ENCODE measurements around the gene UQCRC1. TPM values are rescaled to one million over a fixed set of nuclear protein-coding genes. Genes with fewer than 3 reads are reported as not detected.

The UQCRC1 gene
- total RNA-seq, 5 donors from 2014 or later (not counting 1 experiment from before 2014, with no cell fraction given), result 93.0 to 109 (median 98.4) TPM

GRCh38 chr3:48629894-48630293 is 20.4 kb upstream of the UQCRC1 start:
- H3K27ac Mint-ChIP-seq, result no peak overlapping the region
- Histone ChIP-seq H3K27me3 (replicated peaks in 1 of 2; ENCODE audit: control insufficient read depth in 2 of 2, extremely low read depth in 1 of 2, insufficient read depth in 2 of 2, low read length in 1 of 2) (peaks cover 0 to 3% of the 10 kb centered on the region in 2 experiments), H3K36me3 (ENCODE audit: control insufficient read depth in 2 of 2, extremely low read depth in 1 of 2, insufficient read depth in 1 of 2, low read length in 1 of 2) (peaks cover 18 to 31% of the 10 kb centered on the region in 2 donors), H3K27ac (ENCODE audit: low read length) (no peak overlapping the region), H3K4me1 (ENCODE audit: control insufficient read depth in 1 of 2, extremely low read depth in 1 of 2, insufficient read depth in 2 of 2, low read length in 2 of 2) (peaks cover 4 to 18% of the 10 kb centered on the region in 2 experiments), H3K4me3 (ENCODE audit: control insufficient read depth in 1 of 2, extremely low read depth in 1 of 2, low read length in 1 of 2) (no peak overlapping the region), H3K9me3 (no peaks in the 10 kb centered on the region)
- no peaks in the 10 kb centered on the region for H3K9me3 Mint-ChIP-seq
- 97% methylated on average over 10 of the region's 12 CpGs for WGBS (ENCODE audit: insufficient coverage)
- no peaks in the 10 kb centered on the region for H3K27me3 Mint-ChIP-seq
- H3K4me3 Mint-ChIP-seq, result no peak overlapping the region
- DNase-seq, result no peak
- ChIA-PET CTCF (interaction anchor here in 1 of 2 donors (0.6 kb wide), 1 partner anchor 8 kb away, joined by 4 read pairs; no protein-coding TSS in a partner anchor), POLR2A (no interaction called here)
- peaks cover 36% of the 10 kb centered on the region for H3K36me3 Mint-ChIP-seq
- peaks cover 12 to 17% (median 16%) of the 10 kb centered on the region in 3 donors for H3K4me1 Mint-ChIP-seq
- ATAC-seq (replicated peaks in 1 of 4), result no peak

GRCh38 chr3:48628277-48629017 is 19.0 kb upstream of the UQCRC1 start:
- H3K27ac Mint-ChIP-seq, result no peak overlapping the region
- peaks cover 18 to 31% of the 10 kb centered on the region in 2 donors for H3K36me3 ChIP-seq (ENCODE audit: control insufficient read depth in 2 of 2, extremely low read depth in 1 of 2, insufficient read depth in 1 of 2, low read length in 1 of 2)
- WGBS (ENCODE audit: insufficient coverage), result 96% methylated on average over 7 of the region's 13 CpGs
- H3K4me1 ChIP-seq (ENCODE audit: control insufficient read depth in 1 of 2, extremely low read depth in 1 of 2, insufficient read depth in 2 of 2, low read length in 2 of 2), result peaks cover 0 to 10% of the 10 kb centered on the region in 2 experiments
- no peak overlapping the region for H3K4me3 ChIP-seq (ENCODE audit: control insufficient read depth in 1 of 2, extremely low read depth in 1 of 2, low read length in 1 of 2)
- ChIA-PET CTCF (no interaction called here), POLR2A (no interaction called here)
- H3K9me3 ChIP-seq, result no peaks in the 10 kb centered on the region
- DNase-seq, result no peak
- H3K4me3 Mint-ChIP-seq, result no peak overlapping the region
- no peaks in the 10 kb centered on the region for H3K27me3 ChIP-seq (replicated peaks in 1 of 2; ENCODE audit: control insufficient read depth in 2 of 2, extremely low read depth in 1 of 2, insufficient read depth in 2 of 2, low read length in 1 of 2)
- no peaks in the 10 kb centered on the region for H3K9me3 Mint-ChIP-seq
- H3K27me3 Mint-ChIP-seq, result no peaks in the 10 kb centered on the region
- H3K27ac ChIP-seq (ENCODE audit: low read length), result no peak overlapping the region
- ATAC-seq (replicated peaks in 1 of 4), result no peak
- peaks cover 36% of the 10 kb centered on the region for H3K36me3 Mint-ChIP-seq
- peaks cover 15 to 17% (median 16%) of the 10 kb centered on the region in 3 donors for H3K4me1 Mint-ChIP-seq

GRCh38 chr3:48625600-48625999 is 16.2 kb upstream of the UQCRC1 start:
- Mint-ChIP-seq H3K36me3 (peaks cover 33% of the 10 kb centered on the region), H3K27ac (no peak overlapping the region), H3K4me1 (peaks cover 11 to 16% (median 14%) of the 10 kb centered on the region in 3 donors), H3K27me3 (no peaks in the 10 kb centered on the region), H3K4me3 (no peak overlapping the region), H3K9me3 (no peaks in the 10 kb centered on the region)
- Histone ChIP-seq H3K36me3 (ENCODE audit: control insufficient read depth in 2 of 2, extremely low read depth in 1 of 2, insufficient read depth in 1 of 2, low read length in 1 of 2) (peaks cover 17 to 22% of the 10 kb centered on the region in 2 donors), H3K27ac (ENCODE audit: low read length) (no peak overlapping the region), H3K9me3 (no peaks in the 10 kb centered on the region), H3K4me3 (ENCODE audit: control insufficient read depth in 1 of 2, extremely low read depth in 1 of 2, low read length in 1 of 2) (no peak overlapping the region), H3K4me1 (ENCODE audit: control insufficient read depth in 1 of 2, extremely low read depth in 1 of 2, insufficient read depth in 2 of 2, low read length in 2 of 2) (peaks cover 0 to 6% of the 10 kb centered on the region in 2 experiments), H3K27me3 (replicated peaks in 1 of 2; ENCODE audit: control insufficient read depth in 2 of 2, extremely low read depth in 1 of 2, insufficient read depth in 2 of 2, low read length in 1 of 2) (no peaks in the 10 kb centered on the region)
- DNase-seq (no peak), ATAC-seq (replicated peaks in 1 of 4) (no peak)
- ChIA-PET CTCF (no interaction called here), POLR2A (no interaction called here)
- 96% methylated on average over 4 of the region's 6 CpGs for WGBS (ENCODE audit: insufficient coverage)

GRCh38 chr3:48624767-48625166 is 15.3 kb upstream of the UQCRC1 start:
- no peaks in the 10 kb centered on the region for H3K27me3 Mint-ChIP-seq
- H3K36me3 ChIP-seq (ENCODE audit: control insufficient read depth in 2 of 2, extremely low read depth in 1 of 2, insufficient read depth in 1 of 2, low read length in 1 of 2), result peaks cover 16 to 17% of the 10 kb centered on the region in 2 donors
- peaks cover 0 to 6% of the 10 kb centered on the region in 2 experiments for H3K4me1 ChIP-seq (ENCODE audit: control insufficient read depth in 1 of 2, extremely low read depth in 1 of 2, insufficient read depth in 2 of 2, low read length in 2 of 2)
- no peak overlapping the region for H3K27ac Mint-ChIP-seq
- H3K9me3 Mint-ChIP-seq, result no peaks in the 10 kb centered on the region
- POLR2A ChIA-PET, result no interaction called here
- no peak overlapping the region for H3K4me3 Mint-ChIP-seq
- ATAC-seq (replicated peaks in 1 of 4) (no peak), DNase-seq (no peak)
- no peak overlapping the region for H3K27ac ChIP-seq (ENCODE audit: low read length)
- H3K36me3 Mint-ChIP-seq, result peaks cover 29% of the 10 kb centered on the region
- peaks cover 0 to under 1% of the 10 kb centered on the region in 2 experiments for H3K27me3 ChIP-seq (replicated peaks in 1 of 2; ENCODE audit: control insufficient read depth in 2 of 2, extremely low read depth in 1 of 2, insufficient read depth in 2 of 2, low read length in 1 of 2)
- peaks cover 11 to 16% (median 14%) of the 10 kb centered on the region in 3 donors for H3K4me1 Mint-ChIP-seq
- 95% methylated on average over 8 of the region's 10 CpGs for WGBS (ENCODE audit: insufficient coverage)
- CTCF ChIA-PET, result interaction anchor here (0.5 to 0.6 kb wide), 2 partner anchors 118 to 174 kb away, joined by 3 to 6 read pairs; no protein-coding TSS in a partner anchor
- H3K9me3 ChIP-seq, result no peaks in the 10 kb centered on the region
- no peak overlapping the region for H3K4me3 ChIP-seq (ENCODE audit: control insufficient read depth in 1 of 2, extremely low read depth in 1 of 2, low read length in 1 of 2)

GRCh38 chr3:48623851-48624547 is 14.6 kb upstream of the UQCRC1 start:
- H3K36me3 ChIP-seq (ENCODE audit: control insufficient read depth in 2 of 2, extremely low read depth in 1 of 2, insufficient read depth in 1 of 2, low read length in 1 of 2), result peaks cover 13 to 16% of the 10 kb centered on the region in 2 donors
- DNase-seq (no peak), ATAC-seq (replicated peaks in 1 of 4) (no peak)
- CTCF ChIA-PET, result interaction anchor here (0.5 to 0.6 kb wide), 3 partner anchors 60 to 175 kb away, joined by 3 to 6 read pairs (median 3); no protein-coding TSS in a partner anchor
- no peaks in the 10 kb centered on the region for H3K27me3 Mint-ChIP-seq
- 75% methylated on average over 4 of the region's 6 CpGs for WGBS (ENCODE audit: insufficient coverage)
- H3K27ac Mint-ChIP-seq, result no peak overlapping the region
- peaks cover 23% of the 10 kb centered on the region for H3K36me3 Mint-ChIP-seq
- POLR2A ChIA-PET, result interaction anchor here in 1 of 2 donors (0.6 kb wide), 1 partner anchor 364 kb away, joined by 5 read pairs; no protein-coding TSS in a partner anchor
- H3K27ac ChIP-seq (ENCODE audit: low read length), result no peak overlapping the region
- H3K4me3 Mint-ChIP-seq, result no peak overlapping the region
- no peaks in the 10 kb centered on the region for H3K9me3 Mint-ChIP-seq
- no peaks in the 10 kb centered on the region for H3K9me3 ChIP-seq
- peaks cover 0 to 3% of the 10 kb centered on the region in 2 experiments for H3K27me3 ChIP-seq (replicated peaks in 1 of 2; ENCODE audit: control insufficient read depth in 2 of 2, extremely low read depth in 1 of 2, insufficient read depth in 2 of 2, low read length in 1 of 2)
- peaks cover 11 to 16% (median 14%) of the 10 kb centered on the region in 3 donors for H3K4me1 Mint-ChIP-seq
- H3K4me3 ChIP-seq (ENCODE audit: control insufficient read depth in 1 of 2, extremely low read depth in 1 of 2, low read length in 1 of 2), result no peak overlapping the region
- peaks cover 0 to 6% of the 10 kb centered on the region in 2 experiments for H3K4me1 ChIP-seq (ENCODE audit: control insufficient read depth in 1 of 2, extremely low read depth in 1 of 2, insufficient read depth in 2 of 2, low read length in 2 of 2)

- Histone ChIP-seq H3K27me3 (replicated peaks in 1 of 2; ENCODE audit: control insufficient read depth in 2 of 2, extremely low read depth in 1 of 2, insufficient read depth in 2 of 2, low read length in 1 of 2) (peaks cover 0 to 3% of the 10 kb centered on the region in 2 experiments), H3K36me3 (ENCODE audit: control insufficient read depth in 2 of 2, extremely low read depth in 1 of 2, insufficient read depth in 1 of 2, low read length in 1 of 2) (peaks cover 0 to 3% of the 10 kb centered on the region in 2 donors), H3K27ac (ENCODE audit: low read length) (no peak within 1 kb of the TSS), H3K4me1 (ENCODE audit: control insufficient read depth in 1 of 2, extremely low read depth in 1 of 2, insufficient read depth in 2 of 2, low read length in 2 of 2) (peaks cover 0 to 6% of the 10 kb centered on the region in 2 experiments), H3K4me3 (ENCODE audit: control insufficient read depth in 1 of 2, extremely low read depth in 1 of 2, low read length in 1 of 2) (no peak within 1 kb of the TSS), H3K9me3 (no peaks in the 10 kb centered on the region)
- ChIA-PET CTCF (no interaction called here), POLR2A (interaction anchor here (0.6 kb wide), 2 partner anchors 11 to 51 kb away, joined by 4 to 5 read pairs; no protein-coding TSS in a partner anchor)
- H3K9me3 Mint-ChIP-seq, result peaks cover 0 to 8% (median 4%) of the 10 kb centered on the region in 3 donors
- no peaks in the 10 kb centered on the region for H3K36me3 Mint-ChIP-seq
- peaks cover 11 to 16% (median 14%) of the 10 kb centered on the region in 3 donors for H3K4me1 Mint-ChIP-seq
- DNase-seq, result no peak
- WGBS (ENCODE audit: insufficient coverage), result 95% methylated on average over 15 of the region's 19 CpGs
- no peak for ATAC-seq (replicated peaks in 1 of 4)
- no peak within 1 kb of the TSS for H3K27ac Mint-ChIP-seq
- no peaks in the 10 kb centered on the region for H3K27me3 Mint-ChIP-seq
- no peak within 1 kb of the TSS for H3K4me3 Mint-ChIP-seq
Measured at GRCh38 chr3:48621461-48621869, 12.0 kb upstream of the UQCRC1 start, which contains the start of gene TMEM89. TMEM89 (minus strand) TSS chr3:48621769; CDS start chr3:48621756, 13 bp downstream.

All from T-cell (primary cell).